Progenitor cell of endocrine pancreas (in vitro differentiated cells): ENCODE data around the gene MAN2A2. TPM values are rescaled to one million over a fixed set of nuclear protein-coding genes. Genes with fewer than 3 reads are reported as not detected.
A peak's percentile ranks its signal among the peaks of the same experiment; 100 is the strongest.

ENCODE experiments used
- DNase-seq: peaks from one replicate; pipeline ENCODE4 v3.0.0; 2021; ENCODE audit warnings: low spot score; ENCODE audit not compliant: unreplicated experiment
- H3K27ac Mint-ChIP-seq: 2 replicates; pipeline ENCODE4 v1.8.0; 2021; ENCODE audit warnings: mild to moderate bottlenecking, moderate library complexity, mixed read lengths
- H3K27me3 Mint-ChIP-seq: 2 replicates; pipeline ENCODE4 v1.8.0; 2021; ENCODE audit warnings: mixed read lengths
- H3K36me3 Mint-ChIP-seq: 2 replicates; pipeline ENCODE4 v1.8.0; 2022; ENCODE audit warnings: mixed read lengths; ENCODE audit not compliant: insufficient read depth
- H3K4me1 Mint-ChIP-seq: 2 replicates; pipeline ENCODE4 v1.8.0; 2021; ENCODE audit warnings: low read depth, mixed read lengths
- H3K4me3 Mint-ChIP-seq: 2 replicates; pipeline ENCODE4 v1.8.0; 2021; ENCODE audit warnings: low read depth, mild to moderate bottlenecking, moderate library complexity, mixed read lengths
- H3K9me3 Mint-ChIP-seq: 2 replicates; pipeline ENCODE4 v1.8.0; 2021; ENCODE audit warnings: low read depth, mixed read lengths
- total RNA-seq: library from RNA; stranded (reverse); gene quantifications from 2 replicates; pipeline ENCODE4 v1.2.1, GENCODE V29; 2021
- TF ChIP-seq, protein P1 (sequence below): fragments of 200-600 bp; sonication (generic); IDR thresholded peaks from one replicate; pipeline ENCODE4 v1.5.0; 2021; ENCODE audit warnings: antibody characterized with exemption, mild to moderate bottlenecking; ENCODE audit not compliant: unreplicated experiment

Gene MAN2A2
- total RNA-seq, 1 donor from 2014 or later: 117 TPM

DNA sequence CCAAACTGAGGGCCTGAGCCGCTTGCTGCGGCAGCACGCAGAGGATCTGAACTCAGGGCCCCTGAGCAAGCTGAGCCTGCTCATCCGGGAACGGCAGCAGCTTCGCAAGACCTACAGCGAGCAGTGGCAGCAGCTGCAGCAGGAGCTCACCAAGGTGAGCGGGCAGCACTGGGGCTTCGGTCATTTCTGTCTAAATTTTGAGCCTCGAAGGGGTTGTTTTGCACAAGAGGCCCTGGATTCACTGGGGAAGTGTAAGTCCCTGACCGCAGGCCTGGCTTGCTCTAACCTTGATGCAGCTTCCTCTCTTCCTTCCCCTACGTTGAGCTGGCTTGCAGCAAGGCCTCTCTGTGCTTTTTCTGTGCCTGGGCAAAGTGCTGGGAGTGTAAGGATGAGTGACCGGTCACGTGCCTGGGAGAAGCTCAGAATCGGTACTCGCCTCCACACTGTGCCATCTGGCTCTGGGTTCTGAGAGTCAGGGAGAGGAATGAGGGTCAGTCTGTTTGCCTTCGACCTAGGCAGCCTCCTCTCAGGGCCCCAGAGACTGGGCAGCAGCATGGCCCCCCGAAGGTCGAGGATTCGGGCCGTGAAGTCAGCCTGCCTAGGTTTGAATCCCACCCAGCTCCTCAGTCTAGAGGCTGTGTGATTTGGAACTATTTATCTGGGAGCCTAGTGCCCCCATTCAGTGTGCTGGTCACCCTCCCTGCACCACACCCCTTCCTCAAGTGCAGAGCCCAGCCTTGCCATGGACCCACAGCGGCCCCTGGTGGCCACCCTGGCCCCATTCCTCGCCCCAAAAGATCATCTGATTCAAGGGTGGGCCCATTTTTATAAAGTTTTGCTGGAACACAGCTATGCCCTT lies 17.4 kb upstream of the MAN2A2 start:
- H3K9me3 Mint-ChIP-seq: no peaks in the 10 kb centered on the region
- no peaks in the 10 kb centered on the region for H3K27me3 Mint-ChIP-seq
- TF ChIP-seq, protein P1, sequence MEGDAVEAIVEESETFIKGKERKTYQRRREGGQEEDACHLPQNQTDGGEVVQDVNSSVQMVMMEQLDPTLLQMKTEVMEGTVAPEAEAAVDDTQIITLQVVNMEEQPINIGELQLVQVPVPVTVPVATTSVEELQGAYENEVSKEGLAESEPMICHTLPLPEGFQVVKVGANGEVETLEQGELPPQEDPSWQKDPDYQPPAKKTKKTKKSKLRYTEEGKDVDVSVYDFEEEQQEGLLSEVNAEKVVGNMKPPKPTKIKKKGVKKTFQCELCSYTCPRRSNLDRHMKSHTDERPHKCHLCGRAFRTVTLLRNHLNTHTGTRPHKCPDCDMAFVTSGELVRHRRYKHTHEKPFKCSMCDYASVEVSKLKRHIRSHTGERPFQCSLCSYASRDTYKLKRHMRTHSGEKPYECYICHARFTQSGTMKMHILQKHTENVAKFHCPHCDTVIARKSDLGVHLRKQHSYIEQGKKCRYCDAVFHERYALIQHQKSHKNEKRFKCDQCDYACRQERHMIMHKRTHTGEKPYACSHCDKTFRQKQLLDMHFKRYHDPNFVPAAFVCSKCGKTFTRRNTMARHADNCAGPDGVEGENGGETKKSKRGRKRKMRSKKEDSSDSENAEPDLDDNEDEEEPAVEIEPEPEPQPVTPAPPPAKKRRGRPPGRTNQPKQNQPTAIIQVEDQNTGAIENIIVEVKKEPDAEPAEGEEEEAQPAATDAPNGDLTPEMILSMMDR: peak; percentile 99
- DNase-seq: peak; percentile 76
- peak overlapping the region; percentile 58 for H3K4me3 Mint-ChIP-seq
- H3K27ac Mint-ChIP-seq: no peak overlapping the region
- H3K36me3 Mint-ChIP-seq: no peaks in the 10 kb centered on the region
- peaks cover 4% of the 10 kb centered on the region for H3K4me1 Mint-ChIP-seq

DNA sequence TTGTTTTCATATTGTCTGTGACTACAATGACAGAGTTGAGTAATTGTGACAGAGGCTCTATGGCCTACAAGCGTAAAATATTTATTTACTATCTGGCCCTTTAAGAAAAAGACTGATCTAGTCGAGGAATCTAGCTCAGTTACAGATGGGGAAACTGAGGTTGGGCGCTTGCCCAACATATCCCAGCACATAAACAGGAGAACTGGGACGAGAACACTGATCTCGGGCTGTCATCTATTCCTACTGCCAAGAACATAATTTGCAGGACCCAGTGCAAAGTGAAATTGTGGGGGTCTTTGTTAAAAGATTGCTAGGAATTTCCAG lies 16.8 kb upstream of the MAN2A2 start:
- DNase-seq: no peak
- H3K4me3 Mint-ChIP-seq: no peak overlapping the region
- no peaks in the 10 kb centered on the region for H3K9me3 Mint-ChIP-seq
- TF ChIP-seq, protein P1: peak; percentile 9
- H3K27ac Mint-ChIP-seq: no peak overlapping the region
- no peaks in the 10 kb centered on the region for H3K36me3 Mint-ChIP-seq
- peaks cover 4% of the 10 kb centered on the region for H3K4me1 Mint-ChIP-seq
- no peaks in the 10 kb centered on the region for H3K27me3 Mint-ChIP-seq

DNA sequence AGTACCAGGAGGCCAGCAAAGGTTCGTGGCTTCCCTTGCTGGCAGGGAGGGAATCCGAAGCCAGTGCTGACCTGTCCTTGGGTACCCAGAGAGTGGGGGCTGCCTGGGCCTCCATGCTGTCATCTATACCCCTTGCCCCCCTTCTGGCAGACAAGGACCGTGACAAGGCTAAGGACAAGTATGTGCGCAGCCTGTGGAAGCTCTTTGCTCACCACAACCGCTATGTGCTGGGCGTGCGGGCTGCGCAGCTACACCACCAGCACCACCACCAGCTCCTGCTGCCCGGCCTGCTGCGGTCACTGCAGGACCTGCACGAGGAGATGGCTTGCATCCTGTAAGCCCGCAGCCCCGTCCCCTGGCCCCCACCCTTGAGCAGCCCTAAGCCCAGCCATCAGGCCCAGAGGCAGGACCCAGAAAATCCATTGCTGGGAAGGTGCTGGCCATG lies 16.0 kb upstream of the MAN2A2 start:
- no peak for DNase-seq
- Mint-ChIP-seq H3K27ac (no peak overlapping the region), H3K4me3 (no peak overlapping the region), H3K4me1 (peaks cover 4% of the 10 kb centered on the region), H3K27me3 (no peaks in the 10 kb centered on the region), H3K36me3 (no peaks in the 10 kb centered on the region), H3K9me3 (no peaks in the 10 kb centered on the region)
- TF ChIP-seq, protein P1: no peak

DNA sequence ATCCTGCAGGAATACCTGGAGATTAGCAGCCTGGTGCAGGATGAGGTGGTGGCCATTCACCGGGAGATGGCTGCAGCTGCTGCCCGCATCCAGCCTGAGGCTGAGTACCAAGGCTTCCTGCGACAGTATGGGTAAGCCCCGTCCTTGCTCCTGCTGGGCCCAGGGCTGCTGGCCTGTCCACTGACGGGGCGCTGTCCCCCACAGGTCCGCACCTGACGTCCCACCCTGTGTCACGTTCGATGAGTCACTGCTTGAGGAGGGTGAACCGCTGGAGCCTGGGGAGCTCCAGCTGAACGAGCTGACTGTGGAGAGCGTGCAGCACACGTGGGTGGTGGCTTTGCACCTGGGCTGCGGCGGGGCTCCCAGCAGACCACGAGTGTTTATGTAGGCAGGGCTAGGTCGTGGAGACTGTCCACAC lies 13.8 kb upstream of the MAN2A2 start:
- no peak for DNase-seq
- H3K27me3 Mint-ChIP-seq: no peaks in the 10 kb centered on the region
- H3K9me3 Mint-ChIP-seq: no peaks in the 10 kb centered on the region
- H3K4me1 Mint-ChIP-seq: peaks cover 4% of the 10 kb centered on the region
- TF ChIP-seq, protein P1: no peak
- no peak overlapping the region for H3K27ac Mint-ChIP-seq
- no peak overlapping the region for H3K4me3 Mint-ChIP-seq
- H3K36me3 Mint-ChIP-seq: peaks cover 2% of the 10 kb centered on the region

DNA sequence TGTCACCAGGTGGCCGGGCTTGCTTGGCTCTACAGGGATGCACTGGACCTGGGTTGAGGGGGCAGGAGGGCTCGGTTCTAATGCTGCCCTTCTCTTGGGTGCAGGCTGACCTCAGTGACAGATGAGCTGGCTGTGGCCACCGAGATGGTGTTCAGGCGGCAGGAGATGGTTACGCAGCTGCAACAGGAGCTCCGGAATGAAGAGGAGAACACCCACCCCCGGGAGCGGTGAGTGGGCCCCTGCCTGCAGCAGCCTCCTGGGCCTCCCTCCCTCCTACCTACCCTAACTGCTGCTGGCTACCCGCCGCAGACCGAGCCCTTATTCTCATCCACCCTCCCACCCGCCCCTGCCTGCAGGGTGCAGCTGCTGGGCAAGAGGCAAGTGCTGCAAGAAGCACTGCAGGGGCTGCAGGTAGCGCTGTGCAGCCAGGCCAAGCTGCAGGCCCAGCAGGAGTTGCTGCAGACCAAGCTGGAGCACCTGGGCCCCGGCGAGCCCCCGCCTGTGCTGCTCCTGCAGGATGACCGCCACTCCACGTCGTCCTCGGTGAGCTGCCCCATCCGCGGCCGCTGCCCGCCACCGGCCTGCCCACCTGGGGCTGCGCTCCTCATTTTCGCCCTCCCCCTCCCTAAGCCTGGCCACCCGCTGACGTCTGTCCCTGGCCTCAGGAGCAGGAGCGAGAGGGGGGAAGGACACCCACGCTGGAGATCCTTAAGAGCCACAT lies 13.2 kb upstream of the MAN2A2 start:
- Mint-ChIP-seq H3K4me3 (no peak overlapping the region), H3K27ac (no peak overlapping the region), H3K36me3 (peaks cover 2% of the 10 kb centered on the region), H3K9me3 (no peaks in the 10 kb centered on the region), H3K4me1 (peaks cover 3% of the 10 kb centered on the region), H3K27me3 (no peaks in the 10 kb centered on the region)
- no peak for DNase-seq
- TF ChIP-seq, protein P1: no peak
